Hepatocyte (in vitro differentiated cells): ENCODE measurements around the gene MAN1C1.

Experiments
- EZH2 ChIP-seq: fragments of 200-600 bp; sonication (generic); IDR thresholded peaks from 2 replicates; pipeline ENCODE4 v1.6.1; 2016; ENCODE audit warnings: antibody characterized with exemption, mild to moderate bottlenecking, borderline replicate concordance
- TF ChIP-seq, protein P1 (sequence below): fragments of 200-600 bp; sonication (generic); IDR thresholded peaks from 2 replicates; pipeline ENCODE4 v1.5.1; 2016; ENCODE audit warnings: antibody characterized with exemption, mild to moderate bottlenecking; ENCODE audit not compliant: poor library complexity

DNA sequence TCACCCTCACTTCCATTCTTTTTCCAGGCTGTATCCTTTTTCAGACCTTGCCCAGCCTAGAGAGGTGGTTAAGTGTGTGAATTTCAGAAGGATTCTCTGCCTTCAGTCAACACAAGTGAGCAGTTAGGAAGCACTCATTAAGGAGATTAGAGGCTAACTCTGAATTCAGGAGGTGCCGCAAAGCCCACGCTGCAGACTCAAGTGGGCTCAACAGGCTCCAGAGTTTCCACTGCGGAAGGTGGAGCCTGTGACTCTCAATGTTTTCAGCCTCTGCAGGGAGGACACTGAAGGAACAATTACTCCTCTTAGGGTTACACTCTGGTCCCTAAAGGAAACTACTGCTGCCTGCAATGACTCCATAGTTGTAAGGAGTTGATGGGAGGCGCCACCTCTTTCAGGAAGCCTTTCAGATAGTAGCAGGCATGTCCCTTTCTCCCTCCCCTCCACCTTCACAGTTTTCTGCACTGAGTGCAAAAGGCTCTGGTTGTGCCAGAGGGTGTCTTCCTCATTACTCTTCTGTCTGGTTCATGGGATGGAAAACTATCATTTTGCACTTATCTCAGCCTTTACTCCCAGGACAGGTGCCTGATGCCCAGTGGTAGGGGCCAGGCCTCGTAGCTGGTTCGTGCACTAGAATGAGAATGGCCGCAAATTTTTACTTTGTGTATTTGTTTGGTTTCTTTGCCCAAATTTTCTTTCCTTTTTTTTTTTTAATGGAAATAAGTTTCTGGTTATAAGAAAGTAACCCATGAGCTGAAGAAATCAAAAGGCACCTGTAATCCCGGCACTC is 128.2 kb downstream of the MAN1C1 start:
- TF ChIP-seq, protein P1, sequence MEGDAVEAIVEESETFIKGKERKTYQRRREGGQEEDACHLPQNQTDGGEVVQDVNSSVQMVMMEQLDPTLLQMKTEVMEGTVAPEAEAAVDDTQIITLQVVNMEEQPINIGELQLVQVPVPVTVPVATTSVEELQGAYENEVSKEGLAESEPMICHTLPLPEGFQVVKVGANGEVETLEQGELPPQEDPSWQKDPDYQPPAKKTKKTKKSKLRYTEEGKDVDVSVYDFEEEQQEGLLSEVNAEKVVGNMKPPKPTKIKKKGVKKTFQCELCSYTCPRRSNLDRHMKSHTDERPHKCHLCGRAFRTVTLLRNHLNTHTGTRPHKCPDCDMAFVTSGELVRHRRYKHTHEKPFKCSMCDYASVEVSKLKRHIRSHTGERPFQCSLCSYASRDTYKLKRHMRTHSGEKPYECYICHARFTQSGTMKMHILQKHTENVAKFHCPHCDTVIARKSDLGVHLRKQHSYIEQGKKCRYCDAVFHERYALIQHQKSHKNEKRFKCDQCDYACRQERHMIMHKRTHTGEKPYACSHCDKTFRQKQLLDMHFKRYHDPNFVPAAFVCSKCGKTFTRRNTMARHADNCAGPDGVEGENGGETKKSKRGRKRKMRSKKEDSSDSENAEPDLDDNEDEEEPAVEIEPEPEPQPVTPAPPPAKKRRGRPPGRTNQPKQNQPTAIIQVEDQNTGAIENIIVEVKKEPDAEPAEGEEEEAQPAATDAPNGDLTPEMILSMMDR, result no peak
- no peak for TF ChIP-seq EZH2
